Vein endothelial cell (primary cell): ENCODE results near the gene IPMK. TPM values are rescaled to one million over a fixed set of nuclear protein-coding genes. Genes with fewer than 3 reads are reported as not detected.

Experiments
- total RNA-seq: library from RNA; depleted of rRNA; stranded (reverse); fragments of >200 nt; gene quantifications from 2 replicates; pipeline ENCODE4 v1.2.3, GENCODE V29; 2012

The IPMK gene
- 9.8 and 14.9 TPM in 2 replicates for total RNA-seq

GRCh38 chr10:58267713-58268453 lies at the start of gene IPMK:
Gene IPMK (minus strand): TSS chr10:58267894. CDS start chr10:58267611, 283 bp downstream.

GRCh38 chr10:58268946-58269781 lies 1.5 kb upstream of the IPMK start, which contains the start of gene CISD1:
Gene CISD1 (plus strand): TSS chr10:58269162. CDS start chr10:58269274, 112 bp downstream.

Other genes starting within 250 kb of the IPMK start
- gene CISD1, start 1.3 kb upstream of the IPMK start, total RNA-seq, result 26.1 and 40.4 TPM in 2 replicates
- 14.7 and 20.4 TPM in 2 replicates for gene UBE2D1, start 67.1 kb upstream of the IPMK start, total RNA-seq
- 28.4 and 40.6 TPM in 2 replicates for gene TFAM, start 117.5 kb upstream of the IPMK start, total RNA-seq
- gene BICC1, start 245.0 kb upstream of the IPMK start, total RNA-seq, result 0.48 and 0.98 TPM in 2 replicates